Epithelial cell of esophagus (primary cell): Measurements from ENCODE around the gene RBBP8.

Source experiments
- DNase-seq: peaks from one replicate; pipeline ENCODE4 v3.0.0; 2010; ENCODE audit warnings: low read depth
- H3K4me3 ChIP-seq: 2 replicates; pipeline ENCODE4 v1.5.1; 2011; ENCODE audit warnings: mild to moderate bottlenecking, low read length, control low read depth
- TF ChIP-seq, protein P1 (sequence below): IDR thresholded peaks from 2 replicates; pipeline ENCODE4 v1.5.1; 2011; ENCODE audit warnings: low read depth, mild to moderate bottlenecking, low read length, control low read depth, inconsistent platforms; ENCODE audit not compliant: insufficient read depth; ENCODE audit errors: missing control alignments

RBBP8 gene

DNA sequence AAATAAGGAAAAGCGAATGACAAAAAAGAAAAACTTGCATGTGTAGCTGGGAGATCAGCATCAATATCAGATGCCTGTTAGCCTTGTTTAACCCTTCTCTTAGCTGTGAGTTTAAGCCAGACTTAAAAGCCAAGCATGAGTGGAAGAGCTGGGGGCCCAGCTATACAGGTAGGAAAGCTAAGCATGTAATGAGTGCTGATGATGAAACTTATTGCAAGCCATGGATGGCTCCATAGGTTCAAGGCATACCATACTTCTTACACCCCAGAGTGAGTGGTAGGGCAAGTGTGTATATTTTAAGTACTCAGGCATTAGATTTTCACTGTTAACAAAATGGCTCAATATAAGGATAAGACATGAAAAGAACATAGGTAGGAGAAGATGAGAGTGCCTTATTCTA, 28.0 kb downstream of the RBBP8 start:
- no peak for DNase-seq
- no peak overlapping the region for H3K4me3 ChIP-seq
- TF ChIP-seq, protein P1, sequence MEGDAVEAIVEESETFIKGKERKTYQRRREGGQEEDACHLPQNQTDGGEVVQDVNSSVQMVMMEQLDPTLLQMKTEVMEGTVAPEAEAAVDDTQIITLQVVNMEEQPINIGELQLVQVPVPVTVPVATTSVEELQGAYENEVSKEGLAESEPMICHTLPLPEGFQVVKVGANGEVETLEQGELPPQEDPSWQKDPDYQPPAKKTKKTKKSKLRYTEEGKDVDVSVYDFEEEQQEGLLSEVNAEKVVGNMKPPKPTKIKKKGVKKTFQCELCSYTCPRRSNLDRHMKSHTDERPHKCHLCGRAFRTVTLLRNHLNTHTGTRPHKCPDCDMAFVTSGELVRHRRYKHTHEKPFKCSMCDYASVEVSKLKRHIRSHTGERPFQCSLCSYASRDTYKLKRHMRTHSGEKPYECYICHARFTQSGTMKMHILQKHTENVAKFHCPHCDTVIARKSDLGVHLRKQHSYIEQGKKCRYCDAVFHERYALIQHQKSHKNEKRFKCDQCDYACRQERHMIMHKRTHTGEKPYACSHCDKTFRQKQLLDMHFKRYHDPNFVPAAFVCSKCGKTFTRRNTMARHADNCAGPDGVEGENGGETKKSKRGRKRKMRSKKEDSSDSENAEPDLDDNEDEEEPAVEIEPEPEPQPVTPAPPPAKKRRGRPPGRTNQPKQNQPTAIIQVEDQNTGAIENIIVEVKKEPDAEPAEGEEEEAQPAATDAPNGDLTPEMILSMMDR = no peak

DNA sequence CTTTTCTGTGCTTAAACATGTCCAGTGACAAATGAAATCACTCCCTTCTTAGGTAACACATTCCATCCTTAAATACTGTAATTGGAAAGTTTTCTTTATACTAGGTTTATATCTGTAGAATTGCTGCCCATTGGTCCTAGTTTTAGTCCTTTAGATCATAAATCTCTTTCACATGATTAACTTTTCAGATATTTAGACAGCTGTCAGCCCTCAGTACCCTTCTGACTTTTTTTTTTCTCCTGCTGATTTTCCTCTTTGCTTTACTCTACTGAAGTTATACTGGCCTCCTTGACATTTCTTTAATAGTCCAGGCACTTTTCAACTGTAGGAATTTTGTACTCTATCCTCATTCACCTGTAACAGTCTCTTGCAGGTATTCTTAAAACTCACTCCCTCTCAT, 28.9 kb downstream of the RBBP8 start:
- no peak overlapping the region for H3K4me3 ChIP-seq
- TF ChIP-seq, protein P1 = no peak
- DNase-seq = no peak

DNA sequence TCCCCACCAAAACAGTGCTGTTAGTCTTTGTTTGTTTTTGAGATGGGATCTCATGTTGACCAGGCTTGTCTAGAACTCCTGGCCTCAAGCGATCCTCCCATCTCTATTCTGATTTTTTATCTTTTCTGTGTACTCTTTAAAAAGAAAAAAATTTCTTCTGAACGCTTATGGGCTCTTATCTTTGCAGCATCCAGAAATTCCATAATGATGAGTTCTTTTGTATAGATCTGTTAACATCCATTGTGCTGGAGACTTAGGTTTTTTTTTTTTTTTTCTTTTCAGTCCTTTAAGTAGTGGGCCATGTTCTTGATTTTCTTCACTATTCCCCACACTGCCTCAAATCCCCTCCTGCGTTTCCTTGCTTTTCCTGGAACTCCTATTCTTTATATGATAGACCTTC, 31.0 kb downstream of the RBBP8 start:
- DNase-seq = no peak
- TF ChIP-seq, protein P1 = no peak
- H3K4me3 ChIP-seq = no peak overlapping the region

DNA sequence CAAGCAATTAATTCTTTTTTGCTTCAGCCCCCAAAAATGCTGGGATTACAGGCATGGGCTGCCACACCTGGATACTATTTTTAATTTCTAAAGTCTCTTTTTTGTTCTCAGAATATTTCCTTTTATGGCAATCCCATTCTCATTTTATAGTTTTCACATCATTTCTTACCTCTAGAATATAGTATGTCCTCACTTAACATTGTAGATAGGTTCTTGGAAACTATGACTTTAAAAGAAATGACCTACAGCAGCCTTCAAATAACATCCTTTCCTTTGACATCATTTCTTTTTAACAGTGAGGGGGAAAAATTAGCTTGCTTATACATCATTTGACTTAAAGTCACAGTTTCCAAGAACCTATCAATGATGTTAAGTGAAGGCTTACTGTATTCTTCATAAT, 31.6 kb downstream of the RBBP8 start:
- TF ChIP-seq, protein P1 = no peak
- no peak overlapping the region for H3K4me3 ChIP-seq
- DNase-seq = no peak

DNA sequence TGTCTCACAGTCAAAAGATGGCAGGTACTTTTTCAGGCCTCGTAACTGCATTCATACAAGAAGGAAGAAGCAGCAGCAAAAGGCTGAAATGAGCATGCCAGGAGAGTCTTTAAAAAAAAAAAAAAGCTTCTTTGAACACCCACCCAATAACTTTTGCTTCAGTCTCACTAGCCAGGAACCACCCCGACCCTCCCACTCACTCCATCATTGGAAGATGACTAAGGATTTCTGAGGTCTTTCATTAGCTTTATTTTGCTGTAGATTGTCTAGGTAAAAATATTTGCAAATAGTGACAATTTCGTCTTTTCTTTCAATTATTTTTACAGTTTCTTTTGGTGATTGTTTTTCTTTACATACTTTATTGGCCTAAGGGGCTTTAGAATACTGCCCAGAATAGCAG, 37.9 kb downstream of the RBBP8 start:
- no peak overlapping the region for H3K4me3 ChIP-seq
- no peak for DNase-seq
- TF ChIP-seq, protein P1 = no peak

DNA sequence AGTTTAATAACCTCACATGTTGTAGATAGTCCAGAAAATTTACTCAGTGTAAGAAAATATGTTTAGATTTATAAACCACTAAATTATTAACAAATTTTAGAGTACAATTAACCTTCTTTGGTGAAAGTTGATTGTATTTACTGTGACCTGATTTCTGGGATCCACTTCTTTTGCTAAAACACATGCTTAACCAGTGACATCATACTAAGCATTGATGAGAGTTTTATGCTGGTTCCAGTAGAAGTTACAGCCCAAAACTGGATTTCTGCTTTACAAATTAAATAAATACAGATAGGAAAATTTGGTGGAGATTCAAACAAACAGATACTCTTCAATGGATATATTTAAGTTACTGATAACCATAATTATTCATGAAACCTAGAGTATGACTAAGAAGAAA, 40.9 kb downstream of the RBBP8 start:
- H3K4me3 ChIP-seq = no peak overlapping the region
- no peak for DNase-seq
- TF ChIP-seq, protein P1 = no peak

DNA sequence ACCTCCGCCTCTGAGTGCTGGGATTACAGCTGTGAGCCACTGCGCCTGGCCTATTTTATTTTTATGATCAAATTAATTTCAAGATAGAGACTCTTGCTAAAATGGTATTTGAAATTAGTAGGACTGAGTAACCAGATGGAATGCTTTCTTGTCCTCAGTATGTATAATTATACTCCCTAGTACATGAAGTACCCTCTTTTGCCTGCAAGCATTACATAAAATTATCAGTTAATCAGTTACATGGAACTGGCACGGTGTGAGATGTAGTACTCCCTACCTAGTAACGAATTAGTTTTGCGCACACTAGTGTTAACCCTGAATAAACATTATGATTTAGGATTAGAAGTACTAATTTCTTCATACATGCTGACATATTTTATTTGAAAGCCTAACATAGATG, 41.6 kb downstream of the RBBP8 start:
- TF ChIP-seq, protein P1 = no peak
- no peak overlapping the region for H3K4me3 ChIP-seq
- DNase-seq = no peak
